Neural progenitor cell (in vitro differentiated cells): ENCODE data around the gene L3MBTL2.

Experiments used
- EZH2 ChIP-seq: fragments of 200-600 bp; sonication (generic); IDR thresholded peaks from 2 replicates; pipeline ENCODE4 v1.6.1; 2017; ENCODE audit warnings: antibody characterized with exemption, mild to moderate bottlenecking, moderate library complexity
- EZH2phosphoT487 ChIP-seq: fragments of 200-600 bp; sonication (generic); IDR thresholded peaks from 2 replicates; pipeline ENCODE4 v1.6.1; 2017; ENCODE audit warnings: antibody characterized with exemption
- TF ChIP-seq, protein P1 (sequence below): fragments of 200-600 bp; sonication (generic); IDR thresholded peaks from 2 replicates; pipeline ENCODE4 v1.5.1; 2017; ENCODE audit warnings: antibody characterized with exemption, mild to moderate bottlenecking

DNA sequence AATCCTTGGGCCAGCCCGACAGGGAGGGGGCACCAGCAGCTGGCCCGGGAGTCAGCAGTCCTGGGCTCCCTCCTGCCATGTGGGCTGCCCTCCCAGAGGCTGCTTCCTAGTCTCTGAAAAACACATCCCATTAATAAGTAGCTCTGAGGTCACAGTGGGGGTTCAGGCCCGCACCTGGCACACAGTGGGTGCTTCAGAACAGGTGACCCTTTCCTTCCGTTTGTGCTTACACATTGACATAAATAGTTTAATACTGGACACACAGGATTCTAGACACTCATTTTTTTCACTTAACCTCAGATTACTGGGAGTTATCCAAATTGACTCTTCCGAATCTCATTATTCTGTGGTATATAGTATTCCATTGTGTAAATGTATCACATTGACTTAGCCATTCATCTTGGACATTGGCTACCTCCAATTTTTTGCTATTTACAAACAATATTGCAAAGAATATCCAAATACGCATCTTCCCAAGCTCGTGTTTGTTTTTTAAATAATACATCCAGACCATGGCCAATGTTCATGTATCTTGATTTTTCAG lies 36.1 kb downstream of the L3MBTL2 start:
- TF ChIP-seq, protein P1, sequence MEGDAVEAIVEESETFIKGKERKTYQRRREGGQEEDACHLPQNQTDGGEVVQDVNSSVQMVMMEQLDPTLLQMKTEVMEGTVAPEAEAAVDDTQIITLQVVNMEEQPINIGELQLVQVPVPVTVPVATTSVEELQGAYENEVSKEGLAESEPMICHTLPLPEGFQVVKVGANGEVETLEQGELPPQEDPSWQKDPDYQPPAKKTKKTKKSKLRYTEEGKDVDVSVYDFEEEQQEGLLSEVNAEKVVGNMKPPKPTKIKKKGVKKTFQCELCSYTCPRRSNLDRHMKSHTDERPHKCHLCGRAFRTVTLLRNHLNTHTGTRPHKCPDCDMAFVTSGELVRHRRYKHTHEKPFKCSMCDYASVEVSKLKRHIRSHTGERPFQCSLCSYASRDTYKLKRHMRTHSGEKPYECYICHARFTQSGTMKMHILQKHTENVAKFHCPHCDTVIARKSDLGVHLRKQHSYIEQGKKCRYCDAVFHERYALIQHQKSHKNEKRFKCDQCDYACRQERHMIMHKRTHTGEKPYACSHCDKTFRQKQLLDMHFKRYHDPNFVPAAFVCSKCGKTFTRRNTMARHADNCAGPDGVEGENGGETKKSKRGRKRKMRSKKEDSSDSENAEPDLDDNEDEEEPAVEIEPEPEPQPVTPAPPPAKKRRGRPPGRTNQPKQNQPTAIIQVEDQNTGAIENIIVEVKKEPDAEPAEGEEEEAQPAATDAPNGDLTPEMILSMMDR: no peak
- TF ChIP-seq EZH2 (no peak), EZH2phosphoT487 (no peak)
